ENCODE results near the gene TTR. TPM values are rescaled to one million over a fixed set of nuclear protein-coding genes. Genes with fewer than 3 reads are reported as not detected.

Gene TTR
- total and polyA plus RNA-seq, 2 of the 4 experiments (the other 2 are of a cell fraction), result not detected

- in situ Hi-C loops (cut with MboI; ENCODE audit: low sequenced_read_pairs) (no loop called here), intact Hi-C loops (cut with micrococcal nuclease) (no loop called here), dilution Hi-C loops (cut with HindIII; ENCODE audit: low sequenced_read_pairs, unreplicated experiment) (no loop called here)
- ChIA-PET CTCF (interaction anchor here (1.5 kb wide), 1 partner anchor 23 kb away, joined by 3 read pairs; no protein-coding TSS in a partner anchor), POLR2A (ENCODE audit: unreplicated experiment) (no interaction called here)
- H3K36me3 ChIP-seq (ENCODE audit: control insufficient read depth, insufficient read depth, low read length), result no peaks in the 10 kb centered on the region
- H3K27me3 ChIP-seq (ENCODE audit: control insufficient read depth, insufficient read depth, low read length), result no peaks in the 10 kb centered on the region
- no peak overlapping the region for H3K4me2 ChIP-seq (ENCODE audit: low read depth, low read length)
- H3K4me3 ChIP-seq (ENCODE audit: insufficient read depth, low read depth, low read length), result no peak overlapping the region
- no peak overlapping the region for H3K23ac ChIP-seq (ENCODE audit: low read depth, low read length)
- TF ChIP-seq CTCF (conservative IDR thresholded peaks at IDR 0.05; ENCODE audit: low read depth, low read length) (no peak), RFX5 (IDR thresholded peaks at IDR 0.05; ENCODE audit: low read depth, low read length) (peak; percentile 14; the same call in 1 of the 2 replicates)
- H2BK5ac ChIP-seq (ENCODE audit: low read depth, low read length, poor library complexity, severe bottlenecking), result no peak overlapping the region
- H4K8ac ChIP-seq (ENCODE audit: low read depth in 2 of 2, low read length in 2 of 2), result no peak overlapping the region
- no peak overlapping the region for H2BK15ac ChIP-seq (ENCODE audit: low read depth, low read length)
- no peak overlapping the region for H2AK5ac ChIP-seq (ENCODE audit: low read depth, low read length)
- H3K56ac ChIP-seq (ENCODE audit: extremely low read depth, insufficient read depth, low read length), result no peak overlapping the region
- H4K5ac ChIP-seq (ENCODE audit: low read depth, low read length), result no peak overlapping the region
- no peak overlapping the region for H4K91ac ChIP-seq (ENCODE audit: insufficient read depth, low read depth, low read length)
- no peak overlapping the region for H2BK20ac ChIP-seq (ENCODE audit: low read depth, low read length)
- no peak overlapping the region for H2BK120ac ChIP-seq (ENCODE audit: low read depth, low read length)
- H3K9me1 ChIP-seq (ENCODE audit: insufficient read depth, low read length), result no peaks in the 10 kb centered on the region
- no peak overlapping the region for H3K9ac ChIP-seq (ENCODE audit: low read depth, low read length)
- DNase-seq (peak; percentile 20), ATAC-seq (ENCODE audit: low read depth) (peak; percentile 17; the same call in 1 of the 2 replicates)
- H2AFZ ChIP-seq (replicated peaks; ENCODE audit: low read length, poor library complexity), result no peak overlapping the region
- H4K20me1 ChIP-seq (ENCODE audit: insufficient read depth, low read length), result no peaks in the 10 kb centered on the region
- no peaks in the 10 kb centered on the region for H3K9me3 ChIP-seq (ENCODE audit: control insufficient read depth, insufficient read depth, low read length)
- H3K14ac ChIP-seq (replicated peaks; ENCODE audit: low read depth, low read length), result no peak overlapping the region
- H3K27ac ChIP-seq (ENCODE audit: insufficient read depth, low read length), result no peak overlapping the region
- WGBS, 2 experiments (ENCODE audit: extremely low coverage in 2 of 2, insufficient read length in 1 of 2), result no CpG with 5 or more reads among the region's 4 CpGs
- H3K4me1 ChIP-seq (ENCODE audit: control insufficient read depth, insufficient read depth, low read length), result no peaks in the 10 kb centered on the region
- BruUV-seq (replicated peaks), result no TSS peak
- H3K4ac ChIP-seq (ENCODE audit: low read depth, low read length), result no peak overlapping the region
- H2AK9ac ChIP-seq (replicated peaks; ENCODE audit: low read depth, low read length, poor library complexity), result no peak overlapping the region
- no peaks in the 10 kb centered on the region for H3K79me1 ChIP-seq (ENCODE audit: low read depth in 1 of 2, low read length in 2 of 2)
- no peak overlapping the region for H3K18ac ChIP-seq (ENCODE audit: low read depth, low read length)
Measured at GRCh38 chr18:31643003-31643402, 51.3 kb downstream of the TTR start.
